GM12801 (cell line): Measurements from ENCODE around the gene USP31.

Source experiments
- CTCF ChIP-seq: IDR thresholded peaks from one replicate; pipeline ENCODE4 v1.5.1; 2011; ENCODE audit warnings: control low read depth; ENCODE audit not compliant: insufficient read length; ENCODE audit errors: extremely low read depth

The USP31 gene

DNA sequence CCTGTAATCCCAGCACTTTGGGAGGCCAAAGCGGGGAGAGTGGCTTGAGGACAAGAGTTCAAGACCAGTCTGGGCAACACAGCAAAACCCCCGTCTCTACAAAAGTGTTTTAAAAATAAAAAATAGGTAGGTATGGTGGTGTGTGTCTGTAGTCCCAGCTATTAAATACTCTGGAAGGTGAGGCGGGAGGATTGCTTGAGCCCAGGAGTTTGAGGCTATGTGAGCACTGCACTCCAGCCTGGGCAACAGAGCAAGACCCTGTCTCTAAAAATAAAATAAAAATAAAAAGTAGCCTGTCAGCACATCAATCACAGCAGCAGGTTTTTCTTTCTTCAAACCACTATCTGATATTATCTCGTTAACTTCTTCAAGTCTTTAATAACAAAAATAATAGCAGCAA, 1.6 kb downstream of the USP31 start:
- TF ChIP-seq CTCF, result no peak

GRCh38 chr16:23146877-23147601, 2.2 kb downstream of the USP31 start:
- TF ChIP-seq CTCF, result no peak

GRCh38 chr16:23145608-23146007, 3.6 kb downstream of the USP31 start:
- TF ChIP-seq CTCF, result no peak

- TF ChIP-seq CTCF, result no peak
Observed at GRCh38 chr16:23145186-23145585, 4.1 kb downstream of the USP31 start.

DNA sequence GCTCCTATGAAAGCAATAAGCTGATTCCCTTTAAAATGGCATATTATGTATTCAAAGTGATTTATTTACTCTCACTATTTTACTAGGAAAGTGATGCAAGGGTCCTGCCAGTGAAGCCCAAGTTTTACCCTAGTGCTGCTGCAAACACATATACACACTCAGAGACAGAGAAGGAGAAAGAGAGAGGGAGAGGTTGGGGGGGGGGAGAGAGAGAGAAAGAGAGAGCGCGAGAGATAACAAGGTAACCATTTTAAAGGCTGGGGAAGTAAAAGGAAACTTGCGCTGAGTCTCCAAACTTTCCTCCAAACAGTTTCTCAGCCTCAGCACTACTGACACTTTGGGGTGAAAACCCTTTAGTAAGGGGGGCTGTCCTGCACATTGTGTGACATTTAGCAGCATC, 5.9 kb downstream of the USP31 start:
- TF ChIP-seq CTCF, result no peak

DNA sequence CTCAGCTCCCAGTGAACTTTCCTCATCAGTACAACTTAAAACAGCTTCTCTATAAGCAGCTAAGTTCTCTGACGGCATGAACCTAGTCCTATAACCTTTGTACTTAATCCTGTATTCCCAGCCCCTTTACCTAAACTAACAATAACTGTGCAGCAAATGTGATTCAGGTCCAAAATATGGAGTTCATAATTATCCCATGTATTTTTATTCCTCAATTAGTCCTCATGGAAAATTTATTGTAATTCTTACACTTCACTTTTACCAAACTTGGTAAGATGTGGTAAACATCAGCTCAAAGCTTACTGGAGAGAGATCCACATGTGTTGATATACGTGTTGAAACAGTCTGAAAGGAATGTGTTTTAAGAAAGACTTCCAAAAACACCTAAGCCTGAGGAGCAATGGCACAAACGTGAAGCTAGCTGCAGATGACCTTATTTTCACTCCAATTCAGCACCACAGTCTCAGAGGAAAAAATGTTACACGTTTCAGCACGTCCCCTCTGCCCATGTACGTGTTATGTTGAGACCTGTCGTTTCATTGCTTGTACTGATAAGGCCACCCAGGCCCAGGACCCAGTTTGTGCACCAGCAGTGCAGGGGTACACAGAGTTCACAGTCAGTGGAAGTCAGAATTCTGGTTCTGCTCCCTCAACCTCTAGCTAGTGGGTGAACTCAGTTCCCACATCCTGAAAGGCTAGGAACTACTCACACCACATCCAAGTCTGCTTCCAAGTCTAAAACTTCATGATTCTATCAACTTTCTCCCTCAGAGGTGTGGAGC, 7.1 kb downstream of the USP31 start:
- no peak for TF ChIP-seq CTCF

- TF ChIP-seq CTCF, result no peak
Observed at GRCh38 chr16:23141500-23141899, 7.8 kb downstream of the USP31 start.
